H9 (cell line): Measurements from ENCODE around the gene C1QTNF1. TPM values are rescaled to one million over a fixed set of nuclear protein-coding genes. Genes with fewer than 3 reads are reported as not detected.

Experiments used
- DNase-seq: peaks from one replicate; pipeline ENCODE4 v3.0.0-alpha.2; 2017
- H2AFZ ChIP-seq: one replicate; pipeline ENCODE4 v1.6.1; 2013; ENCODE audit warnings: mild to moderate bottlenecking, low read length, control low read depth, moderate library complexity
- H2AK5ac ChIP-seq: 2 replicates; pipeline ENCODE4 v1.6.1; 2013; ENCODE audit warnings: low read length, control low read depth, mixed read lengths; ENCODE audit not compliant: insufficient read length
- H2BK120ac ChIP-seq: one replicate; pipeline ENCODE4 v1.6.1; 2013; ENCODE audit warnings: low read depth, mild to moderate bottlenecking, low read length, control low read depth, inconsistent platforms; ENCODE audit not compliant: poor library complexity, severe bottlenecking
- H2BK12ac ChIP-seq: 2 replicates; pipeline ENCODE4 v1.6.1; 2013; ENCODE audit warnings: low read length, control low read depth, mixed read lengths, low read depth; ENCODE audit not compliant: insufficient read length
- H2BK15ac ChIP-seq: 2 replicates; pipeline ENCODE4 v1.6.1; 2013; ENCODE audit warnings: low read depth, low read length, control low read depth
- H2BK20ac ChIP-seq: one replicate; pipeline ENCODE4 v1.6.1; 2013; ENCODE audit warnings: low read depth, mild to moderate bottlenecking, low read length, control low read depth, inconsistent platforms; ENCODE audit not compliant: poor library complexity, severe bottlenecking
- H2BK5ac ChIP-seq: 2 replicates; pipeline ENCODE4 v1.6.1; 2013; ENCODE audit warnings: low read length, control low read depth, mixed read lengths; ENCODE audit not compliant: insufficient read length
- H3K14ac ChIP-seq: 2 replicates; pipeline ENCODE4 v1.6.1; 2013; ENCODE audit warnings: low read length, control low read depth; ENCODE audit not compliant: insufficient read depth
- H3K18ac ChIP-seq: 2 replicates; pipeline ENCODE4 v1.6.1; 2013; ENCODE audit warnings: low read depth, mild to moderate bottlenecking, mixed read lengths, low read length, control low read depth; ENCODE audit not compliant: insufficient read length
- H3K23ac ChIP-seq: 2 replicates; pipeline ENCODE4 v1.6.1; 2013; ENCODE audit warnings: low read length, control low read depth, mixed read lengths, low read depth; ENCODE audit not compliant: insufficient read length
- H3K23me2 ChIP-seq: 2 replicates; pipeline ENCODE4 v1.6.1; 2013; ENCODE audit warnings: low read depth, mild to moderate bottlenecking, mixed read lengths, low read length, control low read depth; ENCODE audit not compliant: insufficient read length, poor library complexity, severe bottlenecking
- H3K27ac ChIP-seq: 2 replicates; pipeline ENCODE4 v1.5.1; 2013; ENCODE audit warnings: low read length, control low read depth, mixed read lengths, low read depth; ENCODE audit not compliant: insufficient read length
- H3K27me3 ChIP-seq: 2 replicates; pipeline ENCODE4 v1.6.1; 2013; ENCODE audit warnings: low read length, control low read depth, inconsistent platforms; ENCODE audit not compliant: insufficient read depth
- H3K4ac ChIP-seq: 2 replicates; pipeline ENCODE4 v1.6.1; 2013; ENCODE audit warnings: low read depth, mild to moderate bottlenecking, control low read depth, inconsistent platforms, low read length, moderate library complexity
- H3K4me1 ChIP-seq: 2 replicates; pipeline ENCODE4 v1.6.1; 2013; ENCODE audit warnings: low read length, control low read depth, inconsistent platforms; ENCODE audit not compliant: insufficient read depth
- H3K4me2 ChIP-seq: 2 replicates; pipeline ENCODE4 v1.6.1; 2013; ENCODE audit warnings: low read length, control low read depth, mixed read lengths; ENCODE audit not compliant: insufficient read length, insufficient read depth
- H3K56ac ChIP-seq: 2 replicates; pipeline ENCODE4 v1.6.1; 2013; ENCODE audit warnings: low read depth, mild to moderate bottlenecking, mixed read lengths, low read length, control low read depth; ENCODE audit not compliant: insufficient read length
- H3K79me1 ChIP-seq: 2 replicates; pipeline ENCODE4 v1.6.1; 2013; ENCODE audit warnings: low read depth, mild to moderate bottlenecking, moderate library complexity, low read length, control low read depth, inconsistent platforms; ENCODE audit not compliant: insufficient read depth, poor library complexity, severe bottlenecking
- H3K79me2 ChIP-seq: 2 replicates; pipeline ENCODE4 v1.6.1; 2013; ENCODE audit warnings: low read length, control low read depth, inconsistent platforms; ENCODE audit not compliant: insufficient read depth
- H3K9ac ChIP-seq: 2 replicates; pipeline ENCODE4 v1.6.1; 2013; ENCODE audit warnings: low read length, control low read depth, mixed read lengths; ENCODE audit not compliant: insufficient read length; ENCODE audit errors: extremely low read depth
- H3K9me3 ChIP-seq: one replicate; pipeline ENCODE4 v1.6.1; 2013; ENCODE audit warnings: low read depth, low read length, inconsistent platforms; ENCODE audit not compliant: control insufficient read depth
- H3T11ph ChIP-seq: one replicate; pipeline ENCODE4 v1.6.1; 2013; ENCODE audit warnings: mild to moderate bottlenecking, low read length, control low read depth, inconsistent platforms
- H4K20me1 ChIP-seq: one replicate; pipeline ENCODE4 v1.6.1; 2013; ENCODE audit not compliant: control insufficient read depth, insufficient read length, insufficient read depth
- H4K5ac ChIP-seq: 2 replicates; pipeline ENCODE4 v1.6.1; 2013; ENCODE audit warnings: low read depth, mild to moderate bottlenecking, mixed read lengths, low read length, control low read depth; ENCODE audit not compliant: insufficient read length
- H4K8ac ChIP-seq: replicated peaks from 2 replicates; pipeline ENCODE4 v1.6.1; 2013; ENCODE audit warnings: low read length, control low read depth, mixed read lengths, low read depth; ENCODE audit not compliant: insufficient read length
- H4K91ac ChIP-seq: 2 replicates; pipeline ENCODE4 v1.6.1; 2013; ENCODE audit warnings: low read depth, mild to moderate bottlenecking, moderate library complexity, mixed read lengths, low read length, control low read depth; ENCODE audit not compliant: insufficient read length
- H3K27ac Mint-ChIP-seq, 3 experiments: 2 replicates in 2 of 3; 3 replicates in 1 of 3; pipeline ENCODE4 v1.8.0; 2020 to 2021; ENCODE audit warnings: mixed read lengths in 3 of 3, mild to moderate bottlenecking in 1 of 3, moderate library complexity in 1 of 3
- H3K27me3 Mint-ChIP-seq: 2 replicates; pipeline ENCODE4 v1.8.0; 2021; ENCODE audit warnings: low read depth, mild to moderate bottlenecking, moderate library complexity, mixed read lengths
- H3K36me3 Mint-ChIP-seq, 3 experiments: 2 replicates in 2 of 3; 3 replicates in 1 of 3; pipeline ENCODE4 v1.8.0; 2020 to 2021; ENCODE audit warnings: low read depth in 3 of 3, mixed read lengths in 3 of 3; ENCODE audit not compliant: insufficient read depth in 1 of 3
- H3K4me1 Mint-ChIP-seq, 2 experiments: 2 replicates each; pipeline ENCODE4 v1.8.0; 2020; ENCODE audit warnings: mixed read lengths in 2 of 2
- H3K4me3 Mint-ChIP-seq, 2 experiments: 2 replicates in 1 of 2; 3 replicates in 1 of 2; pipeline ENCODE4 v1.8.0; 2020 to 2021; ENCODE audit warnings: mild to moderate bottlenecking in 2 of 2, mixed read lengths in 2 of 2, moderate library complexity in 1 of 2
- H3K9me3 Mint-ChIP-seq, 2 experiments: 2 replicates in 1 of 2; 3 replicates in 1 of 2; pipeline ENCODE4 v1.8.0; 2020; ENCODE audit warnings: mild to moderate bottlenecking in 2 of 2, mixed read lengths in 2 of 2, moderate library complexity in 1 of 2
- CTCF ChIP-seq: fragments of 200-600 bp; sonication (generic); conservative IDR thresholded peaks from 3 replicates; pipeline ENCODE4 v1.8.0; 2021; ENCODE audit warnings: antibody characterized with exemption, mild to moderate bottlenecking
- WGBS: extraction: QIAGEN DNeasy Blood & Tissue Kit; methylation state at CpG from one replicate; pipeline ENCODE4 v1.1.7; 2013; ENCODE audit warnings: missing lambda C conversion rate, low lambda C conversion rate, mixed read lengths; ENCODE audit not compliant: insufficient read length; ENCODE audit errors: extremely low coverage; 5-methylcytosine and 5-hydroxymethylcytosine counted together
- total RNA-seq: library from RNA; stranded (reverse); gene quantifications from 2 replicates; pipeline ENCODE4 v1.2.1, GENCODE V29; 2021

Gene C1QTNF1
- total RNA-seq, 1 experiment from 2014 or later: 0.96 TPM

- Histone ChIP-seq H3K27ac (no peak overlapping the region), H3K4me2 (no peak overlapping the region), H3K18ac (no peak overlapping the region), H3K79me1 (no peaks in the 10 kb centered on the region), H3K79me2 (no peaks in the 10 kb centered on the region), H3K27me3 (no peaks in the 10 kb centered on the region), H2BK5ac (no peak overlapping the region), H2BK12ac (no peak overlapping the region), H3K9me3 (no peaks in the 10 kb centered on the region), H3K4me1 (no peaks in the 10 kb centered on the region), H4K91ac (no peak overlapping the region), H3K56ac (no peak overlapping the region), H4K8ac (no peak overlapping the region), H3K23ac (no peak overlapping the region), H2BK20ac (no peak overlapping the region), H2BK15ac (no peak overlapping the region), H3K4ac (no peak overlapping the region), H4K20me1 (no peaks in the 10 kb centered on the region), H3K23me2 (no peaks in the 10 kb centered on the region), H3K14ac (no peak overlapping the region), H2BK120ac (no peak overlapping the region), H2AFZ (no peak overlapping the region), H2AK5ac (no peak overlapping the region), H4K5ac (no peak overlapping the region), H3T11ph (no peak overlapping the region), H3K9ac (no peak overlapping the region)
- Mint-ChIP-seq H3K27ac (no peak overlapping the region), H3K9me3 (peaks cover 0 to 3% of the 10 kb centered on the region in 2 experiments; a peak in 2 of 5 replicates), H3K4me3 (no peak overlapping the region), H3K4me1 (peaks cover 6% of the 10 kb centered on the region in 2 experiments), H3K36me3 (peaks cover 15 to 44% (median 36%) of the 10 kb centered on the region in 3 experiments), H3K27me3 (peaks cover 6% of the 10 kb centered on the region)
- DNase-seq: no peak
- TF ChIP-seq CTCF: no peak
- no CpG with 5 or more reads among the region's 18 CpGs for WGBS
Measured at GRCh38 chr17:79080349-79080748, 56.4 kb downstream of the C1QTNF1 start.
